Measurements from ENCODE around the gene RYR2. TPM values are rescaled to one million over a fixed set of nuclear protein-coding genes. Genes with fewer than 3 reads are reported as not detected.

Gene RYR2
- total RNA-seq, 1 experiment from 2014 or later: 3.4 TPM

DNA sequence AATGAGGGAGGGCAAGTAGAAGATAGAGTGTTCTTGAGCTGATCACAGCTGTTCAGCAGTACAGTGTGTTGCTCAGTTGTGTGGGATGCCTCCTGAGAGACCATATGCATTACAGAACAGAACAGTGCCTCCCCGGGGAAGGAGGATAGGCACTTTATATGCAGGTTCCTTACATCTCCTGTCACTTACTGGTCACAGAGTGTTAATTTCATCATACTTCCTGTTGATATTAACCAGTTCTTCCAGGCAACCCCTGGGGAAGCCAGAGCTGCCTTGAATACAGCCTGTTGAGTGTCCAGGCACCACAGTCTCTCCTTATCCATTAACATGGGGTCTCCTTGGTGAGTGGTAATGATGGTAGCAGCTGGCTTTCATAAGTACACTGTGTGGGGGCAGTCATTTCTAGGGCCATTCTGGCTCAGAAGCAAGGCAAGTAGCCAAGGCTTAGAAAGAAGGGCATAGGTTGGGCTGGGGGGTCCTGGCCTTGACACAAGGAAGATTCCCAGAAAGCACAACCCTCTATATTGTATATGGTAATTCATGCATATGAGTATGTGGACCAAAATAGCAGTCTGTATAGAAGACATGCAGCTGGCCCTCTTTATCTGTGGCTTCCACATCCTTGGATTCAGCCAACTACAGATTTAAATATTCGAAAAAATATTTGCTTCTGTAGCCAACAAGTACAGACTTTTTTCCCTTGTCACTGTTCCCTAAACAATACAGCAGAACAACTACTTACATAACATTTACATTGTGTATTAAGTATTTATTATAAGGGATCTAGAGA is 706.4 kb downstream of the RYR2 start:
- no peak overlapping the region for H3K23ac ChIP-seq (ENCODE audit: insufficient read length, low read depth, low read length)
- no peak for DNase-seq
- no CpG with 5 or more reads among the region's 2 CpGs for WGBS (ENCODE audit: extremely low coverage, insufficient read length, low lambda C conversion rate)

More for the DNA sequence above, 706.4 kb downstream of the RYR2 start:
- Histone ChIP-seq H4K8ac (replicated peaks; ENCODE audit: insufficient read length, low read depth, low read length) (no peak overlapping the region), H3K18ac (ENCODE audit: insufficient read length, low read depth, low read length) (peak overlapping the region; percentile 44), H3K9ac (ENCODE audit: extremely low read depth, insufficient read length, low read length) (no peak overlapping the region), H4K91ac (ENCODE audit: insufficient read length, low read depth, low read length) (no peak overlapping the region), H3K79me2 (ENCODE audit: insufficient read depth, low read length) (no peaks in the 10 kb centered on the region), H2BK120ac (ENCODE audit: low read depth, low read length, poor library complexity, severe bottlenecking) (no peak overlapping the region), H3K23me2 (ENCODE audit: insufficient read length, low read depth, low read length, poor library complexity, severe bottlenecking) (no peaks in the 10 kb centered on the region), H2BK15ac (ENCODE audit: low read depth, low read length) (no peak overlapping the region), H2BK5ac (ENCODE audit: insufficient read length, low read length) (no peak overlapping the region), H3K4me2 (ENCODE audit: insufficient read depth, insufficient read length, low read length) (no peak overlapping the region), H3K9me3 (ENCODE audit: control insufficient read depth, low read depth, low read length) (no peaks in the 10 kb centered on the region), H2AFZ (ENCODE audit: low read length) (no peak overlapping the region), H3K4me1 (ENCODE audit: insufficient read depth, low read length) (no peaks in the 10 kb centered on the region), H3K4ac (ENCODE audit: low read depth, low read length) (no peak overlapping the region), H2AK5ac (ENCODE audit: insufficient read length, low read length) (no peak overlapping the region), H3K14ac (ENCODE audit: insufficient read depth, low read length) (no peak overlapping the region), H3K27ac (ENCODE audit: insufficient read length, low read depth, low read length) (no peak overlapping the region), H2BK20ac (ENCODE audit: low read depth, low read length, poor library complexity, severe bottlenecking) (no peak overlapping the region), H4K5ac (ENCODE audit: insufficient read length, low read depth, low read length) (no peak overlapping the region), H3K56ac (ENCODE audit: insufficient read length, low read depth, low read length) (no peak overlapping the region), H3T11ph (ENCODE audit: low read length) (no peak overlapping the region), H2BK12ac (ENCODE audit: insufficient read length, low read depth, low read length) (no peak overlapping the region), H3K27me3 (ENCODE audit: insufficient read depth, low read length) (no peaks in the 10 kb centered on the region), H4K20me1 (ENCODE audit: control insufficient read depth, insufficient read depth, insufficient read length) (no peaks in the 10 kb centered on the region), H3K79me1 (ENCODE audit: insufficient read depth, low read depth, low read length, poor library complexity, severe bottlenecking) (no peaks in the 10 kb centered on the region)
- peak overlapping the region in 2 of 3 experiments; percentile 68 to 72; a peak in 4 of 7 replicates for H3K27ac Mint-ChIP-seq
- H3K4me3 Mint-ChIP-seq: no peak overlapping the region
- TF ChIP-seq, protein P1, sequence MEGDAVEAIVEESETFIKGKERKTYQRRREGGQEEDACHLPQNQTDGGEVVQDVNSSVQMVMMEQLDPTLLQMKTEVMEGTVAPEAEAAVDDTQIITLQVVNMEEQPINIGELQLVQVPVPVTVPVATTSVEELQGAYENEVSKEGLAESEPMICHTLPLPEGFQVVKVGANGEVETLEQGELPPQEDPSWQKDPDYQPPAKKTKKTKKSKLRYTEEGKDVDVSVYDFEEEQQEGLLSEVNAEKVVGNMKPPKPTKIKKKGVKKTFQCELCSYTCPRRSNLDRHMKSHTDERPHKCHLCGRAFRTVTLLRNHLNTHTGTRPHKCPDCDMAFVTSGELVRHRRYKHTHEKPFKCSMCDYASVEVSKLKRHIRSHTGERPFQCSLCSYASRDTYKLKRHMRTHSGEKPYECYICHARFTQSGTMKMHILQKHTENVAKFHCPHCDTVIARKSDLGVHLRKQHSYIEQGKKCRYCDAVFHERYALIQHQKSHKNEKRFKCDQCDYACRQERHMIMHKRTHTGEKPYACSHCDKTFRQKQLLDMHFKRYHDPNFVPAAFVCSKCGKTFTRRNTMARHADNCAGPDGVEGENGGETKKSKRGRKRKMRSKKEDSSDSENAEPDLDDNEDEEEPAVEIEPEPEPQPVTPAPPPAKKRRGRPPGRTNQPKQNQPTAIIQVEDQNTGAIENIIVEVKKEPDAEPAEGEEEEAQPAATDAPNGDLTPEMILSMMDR (conservative IDR thresholded peaks at IDR 0.05): no peak
- H3K27me3 Mint-ChIP-seq (ENCODE audit: low read depth): no peaks in the 10 kb centered on the region
- no peaks in the 10 kb centered on the region for H3K9me3 Mint-ChIP-seq
- H3K36me3 Mint-ChIP-seq (ENCODE audit: insufficient read depth in 1 of 3, low read depth in 3 of 3): no peaks in the 10 kb centered on the region
- H3K4me1 Mint-ChIP-seq: peaks cover 12 to 14% of the 10 kb centered on the region in 2 experiments
